A204.1 (cell line): ENCODE results near the gene CEP192.

ENCODE experiments used
- FAIRE-seq: peaks from 2 replicates; lab custom pipeline; 2012; peaks lifted over from hg19 to GRCh38; lab: Jason Lieb, UNC

The CEP192 gene

GRCh38 chr18:13105059-13105458 lies 113.9 kb downstream of the CEP192 start:
- FAIRE-seq, result no peak

- no peak for FAIRE-seq
Measured at GRCh38 chr18:13107074-13107473, 115.9 kb downstream of the CEP192 start.

GRCh38 chr18:13108330-13108729 lies 117.2 kb downstream of the CEP192 start:
- no peak for FAIRE-seq

GRCh38 chr18:13110559-13110958 lies 119.4 kb downstream of the CEP192 start:
- FAIRE-seq, result no peak

GRCh38 chr18:13112982-13113381 lies 121.8 kb downstream of the CEP192 start:
- FAIRE-seq, result no peak

GRCh38 chr18:13120255-13120654 lies 129.1 kb downstream of the CEP192 start:
- FAIRE-seq, result no peak

GRCh38 chr18:13120983-13121441 lies 129.8 kb downstream of the CEP192 start:
- no peak for FAIRE-seq

GRCh38 chr18:13124411-13124810 lies 133.2 kb downstream of the CEP192 start:
- FAIRE-seq, result no peak

- FAIRE-seq, result no peak
Measured at GRCh38 chr18:13125191-13125590, 134.0 kb downstream of the CEP192 start.

GRCh38 chr18:13126966-13127598 lies 135.9 kb downstream of the CEP192 start:
- FAIRE-seq, result no peak

GRCh38 chr18:13131283-13131682 lies 140.1 kb downstream of the CEP192 start:
- no peak for FAIRE-seq

- FAIRE-seq, result no peak
Measured at GRCh38 chr18:13134551-13135401, 143.6 kb downstream of the CEP192 start.

- FAIRE-seq, result no peak
Measured at GRCh38 chr18:13136056-13136903, 145.1 kb downstream of the CEP192 start.

GRCh38 chr18:13136904-13137669 lies 145.9 kb downstream of the CEP192 start:
- FAIRE-seq, result no peak

- FAIRE-seq, result no peak
Measured at GRCh38 chr18:13137670-13138419, 146.7 kb downstream of the CEP192 start.

- no peak for FAIRE-seq
Measured at GRCh38 chr18:13138420-13139139, 147.4 kb downstream of the CEP192 start.

GRCh38 chr18:13139885-13140450 lies 148.8 kb downstream of the CEP192 start:
- no peak for FAIRE-seq

GRCh38 chr18:13141209-13141608 lies 150.0 kb downstream of the CEP192 start:
- no peak for FAIRE-seq

- no peak for FAIRE-seq
Measured at GRCh38 chr18:13145636-13146190, 154.6 kb downstream of the CEP192 start.

GRCh38 chr18:13147130-13147529 lies 156.0 kb downstream of the CEP192 start:
- no peak for FAIRE-seq
